ENCODE data around the gene KRT6C. TPM values are rescaled to one million over a fixed set of nuclear protein-coding genes. Genes with fewer than 3 reads are reported as not detected.

The KRT6C gene
- total and polyA plus RNA-seq, 4 experiments from 2014 or later = not detected

DNA sequence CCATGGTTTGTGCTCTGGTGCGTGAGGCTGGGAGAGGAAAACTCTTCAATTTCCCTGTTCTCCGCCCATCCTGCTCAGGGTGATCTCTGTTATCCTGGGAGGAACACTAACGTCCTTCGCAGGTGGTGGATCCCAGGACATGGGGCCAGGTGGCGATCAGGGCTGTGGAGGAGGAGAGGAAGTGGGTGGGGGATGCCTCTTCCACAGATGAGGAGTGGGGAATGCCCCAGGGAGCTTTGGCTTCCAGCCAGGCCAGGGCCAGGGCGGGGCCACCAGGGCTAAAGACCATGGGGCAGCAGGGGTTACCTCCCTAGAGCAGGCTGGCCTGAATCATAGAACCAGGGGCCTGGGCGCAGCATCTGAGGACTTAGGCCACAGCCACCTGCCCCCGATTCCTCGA is 36.1 kb downstream of the KRT6C start:
- H3K4me1 ChIP-seq (ENCODE audit: insufficient read depth, low read length) = no peaks in the 10 kb centered on the region
- POLR2A ChIA-PET (ENCODE audit: partially characterized antibody) = no interaction called here
- peaks cover 0 to 4% (median 0%) of the 10 kb centered on the region in 8 donors for H3K9me3 Mint-ChIP-seq
- H3K27me3 ChIP-seq (ENCODE audit: insufficient read depth, low read length) = peaks cover 4% of the 10 kb centered on the region
- H3K4me3 Mint-ChIP-seq = no peak overlapping the region
- DNase-seq = no peak
- no peak overlapping the region for H3K27ac ChIP-seq (ENCODE audit: low read depth, low read length)
- peaks cover 23 to 48% of the 10 kb centered on the region in 2 donors for H3K27me3 Mint-ChIP-seq
- H3K4me1 Mint-ChIP-seq = no peaks in the 10 kb centered on the region
- H3K36me3 Mint-ChIP-seq = no peaks in the 10 kb centered on the region
- intact Hi-C loops (cut with micrococcal nuclease) = no loop called here
- CTCF ChIA-PET (ENCODE audit: partially characterized antibody) = no interaction called here
- H3K27ac Mint-ChIP-seq = no peak overlapping the region
- no peaks in the 10 kb centered on the region for H3K36me3 ChIP-seq (ENCODE audit: insufficient read depth, low read length)
- no peak overlapping the region for H3K4me3 ChIP-seq (ENCODE audit: low read length in 2 of 2)
- H3K9me3 ChIP-seq (ENCODE audit: control insufficient read depth in 1 of 2, low read length in 2 of 2) = no peaks in the 10 kb centered on the region

DNA sequence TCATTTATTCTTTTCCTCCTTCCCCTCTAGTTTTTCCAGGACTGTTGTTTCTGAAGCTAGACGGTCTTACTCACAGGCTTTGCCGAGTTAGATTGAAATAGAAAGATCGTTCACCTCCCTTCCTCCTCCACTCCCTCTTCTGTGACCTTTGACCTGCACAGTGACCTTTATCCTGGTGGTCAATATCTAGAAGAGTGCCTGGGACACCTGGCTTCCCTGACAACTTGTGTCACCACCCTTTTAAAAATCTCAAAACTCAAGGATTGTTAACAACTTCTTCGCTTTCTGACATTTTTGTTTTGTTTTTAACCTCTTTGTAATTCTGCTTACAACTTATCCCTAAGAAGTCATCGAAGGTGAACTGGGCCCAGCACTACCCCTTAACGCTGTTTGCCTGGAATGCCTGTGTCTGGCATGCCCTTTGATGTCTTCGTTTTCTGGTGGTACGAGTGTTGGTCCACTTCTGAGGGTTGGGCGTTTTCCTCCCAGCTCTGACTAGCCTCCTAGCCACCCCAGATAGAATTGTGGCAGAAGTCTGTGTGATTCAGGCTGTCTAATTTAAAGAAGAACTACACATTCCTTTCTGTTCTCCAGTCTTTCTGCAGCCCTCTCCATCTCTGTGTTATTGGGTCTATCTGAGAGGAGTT is 36.7 kb downstream of the KRT6C start:
- Histone ChIP-seq H3K9me3 (ENCODE audit: control insufficient read depth in 1 of 2, low read length in 2 of 2) (no peaks in the 10 kb centered on the region), H3K27me3 (ENCODE audit: insufficient read depth, low read length) (peaks cover 4% of the 10 kb centered on the region), H3K4me3 (ENCODE audit: low read length in 2 of 2) (no peak overlapping the region), H3K36me3 (ENCODE audit: insufficient read depth, low read length) (no peaks in the 10 kb centered on the region), H3K4me1 (ENCODE audit: insufficient read depth, low read length) (no peaks in the 10 kb centered on the region), H3K27ac (ENCODE audit: low read depth, low read length) (no peak overlapping the region)
- H3K4me3 Mint-ChIP-seq = no peak overlapping the region
- H3K9me3 Mint-ChIP-seq = peaks cover 0 to 4% (median 0%) of the 10 kb centered on the region in 8 donors
- intact Hi-C loops (cut with micrococcal nuclease) = no loop called here
- H3K27ac Mint-ChIP-seq = no peak overlapping the region
- no peaks in the 10 kb centered on the region for H3K4me1 Mint-ChIP-seq
- no peak for DNase-seq
- POLR2A ChIA-PET (ENCODE audit: partially characterized antibody) = no interaction called here
- peaks cover 21 to 43% of the 10 kb centered on the region in 2 donors for H3K27me3 Mint-ChIP-seq
- H3K36me3 Mint-ChIP-seq = no peaks in the 10 kb centered on the region
- CTCF ChIA-PET (ENCODE audit: partially characterized antibody) = no interaction called here

DNA sequence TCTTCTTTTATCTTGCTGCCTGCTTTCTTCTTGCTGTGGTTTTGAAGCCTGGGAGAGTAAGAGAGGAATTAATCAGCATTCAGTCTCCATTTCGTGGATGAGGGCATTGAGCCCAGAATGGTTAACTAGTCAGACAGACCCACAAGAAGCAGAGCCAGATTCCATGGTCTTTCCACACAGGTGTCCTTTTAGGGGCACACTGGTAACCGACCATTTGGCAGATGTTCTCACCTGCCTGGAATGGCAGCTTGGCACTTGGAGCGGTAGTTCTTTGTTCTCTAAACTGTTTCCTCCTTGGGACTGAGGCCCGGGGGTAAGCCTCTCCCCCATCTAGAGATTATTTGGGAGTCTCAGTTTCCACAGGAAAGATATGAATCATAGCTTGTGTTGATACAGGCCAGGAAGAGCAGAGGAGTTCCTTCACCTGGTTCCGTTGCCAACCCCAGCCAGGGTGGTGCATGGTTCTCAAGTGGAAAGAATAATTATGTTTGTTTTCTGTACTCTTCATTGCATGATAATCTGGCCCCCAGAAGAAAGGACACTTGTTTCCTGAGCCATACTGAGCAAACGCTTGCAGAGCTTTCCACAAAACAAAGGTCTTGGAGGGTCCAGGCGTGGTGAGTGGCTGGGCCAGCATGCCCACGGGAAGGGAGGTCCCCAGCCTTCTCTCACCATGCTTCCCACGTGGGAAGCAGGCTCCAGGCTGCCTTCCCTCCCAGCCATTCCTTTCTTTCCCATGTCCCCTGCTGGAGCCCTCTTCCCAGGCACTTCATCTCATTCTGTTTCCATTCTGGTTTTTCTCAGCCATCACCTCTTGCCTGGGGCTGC is 37.4 kb downstream of the KRT6C start:
- ChIA-PET POLR2A (ENCODE audit: partially characterized antibody) (no interaction called here), CTCF (ENCODE audit: partially characterized antibody) (no interaction called here)
- DNase-seq = no peak
- intact Hi-C loops (cut with micrococcal nuclease) = no loop called here
- Histone ChIP-seq H3K4me3 (ENCODE audit: low read length in 2 of 2) (no peak overlapping the region), H3K4me1 (ENCODE audit: insufficient read depth, low read length) (no peaks in the 10 kb centered on the region), H3K36me3 (ENCODE audit: insufficient read depth, low read length) (no peaks in the 10 kb centered on the region), H3K27me3 (ENCODE audit: insufficient read depth, low read length) (peaks cover 4% of the 10 kb centered on the region), H3K9me3 (ENCODE audit: control insufficient read depth in 1 of 2, low read length in 2 of 2) (no peaks in the 10 kb centered on the region), H3K27ac (ENCODE audit: low read depth, low read length) (no peak overlapping the region)
- Mint-ChIP-seq H3K4me3 (no peak overlapping the region), H3K27ac (no peak overlapping the region), H3K36me3 (no peaks in the 10 kb centered on the region), H3K9me3 (peaks cover 0 to 4% (median 0%) of the 10 kb centered on the region in 8 donors), H3K27me3 (peaks cover 21 to 40% of the 10 kb centered on the region in 2 donors), H3K4me1 (no peaks in the 10 kb centered on the region)

DNA sequence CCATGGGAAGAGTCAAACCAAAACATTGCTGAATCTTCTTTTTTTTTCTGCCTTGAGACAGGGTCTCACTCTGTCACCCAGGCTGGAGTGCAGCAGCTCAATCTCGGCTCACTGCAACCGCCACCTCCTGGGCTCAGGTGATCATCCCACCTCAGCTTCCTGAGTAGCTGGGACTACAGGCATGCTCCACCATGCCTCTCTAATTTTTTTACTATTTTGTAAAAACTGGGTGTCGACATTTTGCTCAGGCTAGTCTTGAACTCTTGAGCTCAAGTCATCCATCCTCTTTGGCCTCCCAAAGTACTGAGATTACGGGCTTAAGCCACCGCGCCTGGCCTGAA is 38.0 kb downstream of the KRT6C start:
- no peak overlapping the region for H3K4me3 ChIP-seq (ENCODE audit: low read length in 2 of 2)
- H3K9me3 ChIP-seq (ENCODE audit: control insufficient read depth in 1 of 2, low read length in 2 of 2) = no peaks in the 10 kb centered on the region
- no peak overlapping the region for H3K27ac Mint-ChIP-seq
- no peaks in the 10 kb centered on the region for H3K4me1 Mint-ChIP-seq
- H3K27ac ChIP-seq (ENCODE audit: low read depth, low read length) = no peak overlapping the region
- intact Hi-C loops (cut with micrococcal nuclease) = no loop called here
- H3K9me3 Mint-ChIP-seq = peaks cover 0 to 4% (median 0%) of the 10 kb centered on the region in 8 donors
- no peak overlapping the region for H3K4me3 Mint-ChIP-seq
- no peak for DNase-seq
- ChIA-PET CTCF (ENCODE audit: partially characterized antibody) (no interaction called here), POLR2A (ENCODE audit: partially characterized antibody) (no interaction called here)
- no peaks in the 10 kb centered on the region for H3K4me1 ChIP-seq (ENCODE audit: insufficient read depth, low read length)
- H3K27me3 ChIP-seq (ENCODE audit: insufficient read depth, low read length) = peaks cover 4% of the 10 kb centered on the region
- no peaks in the 10 kb centered on the region for H3K36me3 Mint-ChIP-seq
- peaks cover 16 to 35% of the 10 kb centered on the region in 2 donors for H3K27me3 Mint-ChIP-seq
- H3K36me3 ChIP-seq (ENCODE audit: insufficient read depth, low read length) = no peaks in the 10 kb centered on the region

DNA sequence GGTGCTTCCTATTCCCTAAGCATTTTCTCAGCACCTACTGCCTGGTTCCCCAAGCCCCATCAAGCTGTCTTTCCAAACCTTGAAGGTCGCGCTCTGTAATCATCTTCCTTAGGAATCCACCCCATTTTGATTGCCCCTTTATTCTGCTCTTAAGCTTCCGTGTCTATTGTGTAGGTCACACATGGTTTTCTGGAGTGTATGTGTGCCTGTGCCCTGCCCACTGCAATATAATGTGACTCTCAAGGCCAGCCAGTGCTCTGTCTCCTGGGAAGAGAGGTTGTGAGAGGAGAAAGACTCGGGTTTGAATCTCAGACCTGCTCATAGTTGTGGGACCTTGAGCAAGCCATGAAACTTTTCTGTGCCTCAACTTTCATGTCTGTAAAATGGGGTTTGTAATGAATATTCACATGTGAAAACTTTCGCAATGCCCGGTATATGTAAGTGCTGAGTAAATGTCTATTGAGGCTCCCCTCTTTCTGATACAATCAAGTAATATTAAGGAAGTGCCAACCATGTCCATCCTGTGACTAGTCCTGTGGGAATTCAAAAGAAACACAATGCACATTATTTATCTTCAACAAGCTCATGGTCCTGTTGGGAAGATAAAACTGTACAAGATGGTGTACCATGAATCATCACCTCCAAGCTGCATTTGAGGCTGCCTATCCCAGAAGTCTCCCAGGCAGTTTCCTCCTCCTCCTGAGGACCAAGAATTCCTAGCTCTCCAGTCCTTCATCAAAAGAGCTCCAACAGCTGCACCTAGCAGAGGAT is 38.7 kb downstream of the KRT6C start:
- POLR2A ChIA-PET (ENCODE audit: partially characterized antibody) = no interaction called here

DNA sequence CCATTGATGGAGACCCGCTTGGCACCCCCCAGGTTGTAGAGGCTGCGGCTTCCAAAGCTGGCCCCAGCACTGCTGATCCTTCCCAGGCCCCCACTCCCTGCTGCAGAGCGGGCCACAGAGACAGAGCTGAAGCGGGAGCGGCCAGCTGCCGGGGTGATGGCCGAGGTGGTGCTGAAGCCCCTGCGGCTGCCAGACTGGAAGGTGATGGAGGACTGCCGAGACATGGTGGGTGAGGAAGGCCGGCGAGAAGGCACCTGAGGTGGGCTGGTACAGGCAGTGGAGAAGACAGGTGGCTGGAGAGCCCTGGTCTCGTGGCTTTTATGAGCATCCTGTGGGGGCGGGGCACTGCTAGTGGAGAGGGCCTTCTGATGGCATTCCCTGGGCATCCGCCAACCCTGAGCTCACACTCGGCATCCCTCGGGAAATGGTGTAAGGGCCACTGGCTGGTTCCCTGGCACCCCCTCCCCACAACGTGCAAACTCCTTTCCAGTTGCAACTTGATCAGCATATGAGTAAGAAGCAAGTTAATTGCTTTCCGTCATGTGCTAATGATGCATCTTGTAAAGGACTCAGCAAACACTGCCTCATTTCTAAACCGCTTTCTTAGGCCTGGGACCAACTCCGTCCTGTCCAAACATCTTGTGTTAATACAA is 39.4 kb downstream of the KRT6C start, which contains the start of gene KRT75:
Gene KRT75, minus strand, starts transcription at position 291 of the 653 bp plus-strand sequence. Its CDS starts 67 bp downstream, at position 224.
- no peaks in the 10 kb centered on the region for H3K9me3 ChIP-seq (ENCODE audit: control insufficient read depth in 1 of 2, low read length in 2 of 2)
- no peak within 1 kb of the TSS for H3K27ac Mint-ChIP-seq
- peaks cover 4% of the 10 kb centered on the region for H3K27me3 ChIP-seq (ENCODE audit: insufficient read depth, low read length)
- H3K36me3 ChIP-seq (ENCODE audit: insufficient read depth, low read length) = no peaks in the 10 kb centered on the region
- peaks cover 0 to 4% (median 0%) of the 10 kb centered on the region in 8 donors for H3K9me3 Mint-ChIP-seq
- ChIA-PET CTCF (ENCODE audit: partially characterized antibody) (no interaction called here), POLR2A (ENCODE audit: partially characterized antibody) (no interaction called here)
- intact Hi-C loops (cut with micrococcal nuclease) = no loop called here
- no peak within 1 kb of the TSS for H3K27ac ChIP-seq (ENCODE audit: low read depth, low read length)
- H3K4me3 Mint-ChIP-seq = no peak within 1 kb of the TSS
- DNase-seq = no peak
- H3K4me1 ChIP-seq (ENCODE audit: insufficient read depth, low read length) = no peaks in the 10 kb centered on the region
- H3K27me3 Mint-ChIP-seq = peaks cover 13 to 38% of the 10 kb centered on the region in 2 donors
- no peaks in the 10 kb centered on the region for H3K4me1 Mint-ChIP-seq
- no peak within 1 kb of the TSS for H3K4me3 ChIP-seq (ENCODE audit: low read length in 2 of 2)
- no peaks in the 10 kb centered on the region for H3K36me3 Mint-ChIP-seq

More for the DNA sequence above, 38.7 kb downstream of the KRT6C start:
- no peak overlapping the region for H3K27ac ChIP-seq (ENCODE audit: low read depth, low read length)
- peaks cover 15 to 38% of the 10 kb centered on the region in 2 donors for H3K27me3 Mint-ChIP-seq
- CTCF ChIA-PET (ENCODE audit: partially characterized antibody) = no interaction called here
- peaks cover 4% of the 10 kb centered on the region for H3K27me3 ChIP-seq (ENCODE audit: insufficient read depth, low read length)
- no peak overlapping the region for H3K4me3 ChIP-seq (ENCODE audit: low read length in 2 of 2)
- H3K4me3 Mint-ChIP-seq = no peak overlapping the region
- H3K4me1 ChIP-seq (ENCODE audit: insufficient read depth, low read length) = no peaks in the 10 kb centered on the region
- peaks cover 0 to 4% (median 0%) of the 10 kb centered on the region in 8 donors for H3K9me3 Mint-ChIP-seq
- H3K36me3 ChIP-seq (ENCODE audit: insufficient read depth, low read length) = no peaks in the 10 kb centered on the region
- intact Hi-C loops (cut with micrococcal nuclease) = no loop called here
- no peak overlapping the region for H3K27ac Mint-ChIP-seq
- H3K9me3 ChIP-seq (ENCODE audit: control insufficient read depth in 1 of 2, low read length in 2 of 2) = no peaks in the 10 kb centered on the region
- no peaks in the 10 kb centered on the region for H3K4me1 Mint-ChIP-seq
- no peak for DNase-seq
- H3K36me3 Mint-ChIP-seq = no peaks in the 10 kb centered on the region

All from CD4-positive, alpha-beta memory T cell (primary cell).